WTC11 (cell line): Measurements from ENCODE around the gene RIN1. TPM values are rescaled to one million over a fixed set of nuclear protein-coding genes. Genes with fewer than 3 reads are reported as not detected.
"Not testable (repeated sequence)": the region's sequence is repeated elsewhere in the genome, so short reads cannot be mapped to it uniquely, and the experiment has no call there.

Experiments
- ATAC-seq: fragments of 200-7000 bp; cut with Tn5 transposase; 2 replicates; pipeline ENCODE4 v1.10.0; 2021; ENCODE audit warnings: mild to moderate bottlenecking, moderate library complexity
- CTCF ChIA-PET: fragments of 300-600 bp; sonication (Branson Sonifier 250); formaldehyde crosslinking; loops from one replicate; lab custom pipeline; 2021; ENCODE audit warnings: antibody characterized with exemption; lab: Charles Lee
- POLR2A ChIA-PET: fragments of 350-600 bp; sonication (Branson Sonifier 250); formaldehyde crosslinking; loops from one replicate; lab custom pipeline; 2021; ENCODE audit warnings: antibody characterized with exemption; lab: Charles Lee
- DNase-seq: peaks from one replicate; pipeline ENCODE4 v3.0.0; 2021; ENCODE audit warnings: low spot score
- H3K27ac Mint-ChIP-seq: 2 replicates; pipeline ENCODE4 v1.8.0; 2021; ENCODE audit warnings: mixed read lengths
- H3K27me3 Mint-ChIP-seq: 2 replicates; pipeline ENCODE4 v1.8.0; 2021; ENCODE audit warnings: low read depth, mild to moderate bottlenecking, moderate library complexity, mixed read lengths
- H3K36me3 Mint-ChIP-seq: 2 replicates; pipeline ENCODE4 v1.8.0; 2021; ENCODE audit warnings: mixed read lengths
- H3K4me1 Mint-ChIP-seq: 2 replicates; pipeline ENCODE4 v1.8.0; 2022; ENCODE audit warnings: mixed read lengths
- H3K4me3 Mint-ChIP-seq: 2 replicates; pipeline ENCODE4 v1.8.0; 2021; ENCODE audit warnings: mild to moderate bottlenecking, moderate library complexity, mixed read lengths
- H3K9me3 Mint-ChIP-seq: 2 replicates; pipeline ENCODE4 v1.8.0; 2021; ENCODE audit warnings: mixed read lengths
- CREB1 ChIP-seq: sonication (generic); formaldehyde crosslinking; IDR thresholded peaks from 2 replicates; pipeline ENCODE4 v1.8.0; 2023; ENCODE audit warnings: mild to moderate bottlenecking, missing genetic modification reagents
- E2F5 ChIP-seq: sonication (generic); formaldehyde crosslinking; IDR thresholded peaks from 2 replicates; pipeline ENCODE4 v1.8.1; 2022; ENCODE audit warnings: mild to moderate bottlenecking, moderate library complexity, missing genetic modification reagents
- ELF4 ChIP-seq: sonication (generic); formaldehyde crosslinking; IDR thresholded peaks from 2 replicates; pipeline ENCODE4 v1.8.1; 2022; ENCODE audit warnings: low read depth, mild to moderate bottlenecking, moderate library complexity, missing genetic modification reagents
- ERG ChIP-seq: fragments of 250-450 bp; sonication (Bioruptor Pico); IDR thresholded peaks from 2 replicates; pipeline ENCODE4 v1.8.0; 2021; ENCODE audit warnings: mild to moderate bottlenecking
- HMGA2 ChIP-seq: fragments of 250-450 bp; sonication (Bioruptor Pico); IDR thresholded peaks from 2 replicates; pipeline ENCODE4 v1.4.0; 2021; ENCODE audit warnings: mild to moderate bottlenecking, moderate library complexity
- NFYB ChIP-seq: sonication (generic); formaldehyde crosslinking; conservative IDR thresholded peaks from 2 replicates; pipeline ENCODE4 v1.8.0; 2022; ENCODE audit warnings: low read depth, missing genetic modification reagents
- NR3C1 ChIP-seq: sonication (generic); formaldehyde crosslinking; conservative IDR thresholded peaks from 2 replicates; pipeline ENCODE4 v1.8.1; 2023; ENCODE audit warnings: low read depth, mild to moderate bottlenecking, missing genetic modification reagents
- PREB ChIP-seq: sonication (generic); formaldehyde crosslinking; IDR thresholded peaks from 2 replicates; pipeline ENCODE4 v1.8.1; 2022; ENCODE audit warnings: mild to moderate bottlenecking, missing genetic modification reagents, moderate library complexity, borderline replicate concordance
- SMAD3 ChIP-seq: sonication (generic); formaldehyde crosslinking; IDR thresholded peaks from 2 replicates; pipeline ENCODE4 v1.8.0; 2022; ENCODE audit warnings: missing genetic modification reagents, mild to moderate bottlenecking, borderline replicate concordance
- SP1 ChIP-seq: sonication (generic); formaldehyde crosslinking; conservative IDR thresholded peaks from 2 replicates; pipeline ENCODE4 v1.8.1; 2022; ENCODE audit warnings: missing genetic modification reagents
- ZNF121 ChIP-seq: sonication (generic); formaldehyde crosslinking; IDR thresholded peaks from 2 replicates; pipeline ENCODE4 v1.8.0; 2023; ENCODE audit warnings: missing genetic modification reagents
- ZNF425 ChIP-seq: fragments of 250-450 bp; sonication (Bioruptor Pico); conservative IDR thresholded peaks from 2 replicates; pipeline ENCODE4 v1.9.0; 2021; ENCODE audit warnings: mild to moderate bottlenecking
- ZNF532 ChIP-seq: fragments of 250-450 bp; sonication (Bioruptor Pico); IDR thresholded peaks from 2 replicates; pipeline ENCODE4 v1.9.0; 2021; ENCODE audit warnings: mild to moderate bottlenecking, borderline replicate concordance
- ZNF671 ChIP-seq: fragments of 250-450 bp; sonication (Bioruptor Pico); IDR thresholded peaks from 2 replicates; pipeline ENCODE4 v1.8.0; 2021; ENCODE audit warnings: mild to moderate bottlenecking
- total RNA-seq: library from RNA; stranded (reverse); gene quantifications from 3 replicates; pipeline ENCODE4 v1.2.3, GENCODE V29; 2021

Gene RIN1
- total RNA-seq, 1 experiment from 2014 or later = 5.0 TPM

GRCh38 chr11:66359662-66360087, 23.4 kb upstream of the RIN1 start:
- ATAC-seq (peak; percentile 54), DNase-seq (no peak)
- H3K27me3 Mint-ChIP-seq = no peaks in the 10 kb centered on the region
- H3K4me3 Mint-ChIP-seq = no peak overlapping the region
- peaks cover 12% of the 10 kb centered on the region for H3K36me3 Mint-ChIP-seq
- peak overlapping the region; percentile 17; the same call in 1 of the 2 replicates for H3K27ac Mint-ChIP-seq
- peak; percentile 51; the same call in 1 of the 2 replicates for TF ChIP-seq NFYB (CRISPR knock-in tag)
- TF ChIP-seq ZNF671 (CRISPR knock-in tag) = peak; percentile 66; the same call in 1 of the 2 replicates
- no peak for TF ChIP-seq PREB
- ChIA-PET CTCF (interaction anchor here (1.0 to 1.8 kb wide), 4 partner anchors 11 to 48 kb away, joined by 4 to 12 read pairs (median 5); partner anchors contain the start of genes B4GAT1 and SLC29A2), POLR2A (interaction anchor here (0.7 to 1.0 kb wide), 2 partner anchors 15 to 70 kb away, joined by 3 to 7 read pairs; partner anchors contain the start of gene BRMS1)
- no peaks in the 10 kb centered on the region for H3K9me3 Mint-ChIP-seq
- H3K4me1 Mint-ChIP-seq = peaks cover 5% of the 10 kb centered on the region

GRCh38 chr11:66350560-66351235, 14.5 kb upstream of the RIN1 start:
- ATAC-seq, POLR2A ChIA-PET, H3K9me3 Mint-ChIP-seq, H3K27me3 Mint-ChIP-seq, H3K4me3 Mint-ChIP-seq, H3K27ac Mint-ChIP-seq, DNase-seq: not testable (repeated sequence)
- Mint-ChIP-seq H3K36me3 (peaks cover 17% of the 10 kb centered on the region), H3K4me1 (peaks cover 12% of the 10 kb centered on the region)
- CTCF ChIA-PET = interaction anchor here (0.7 to 0.9 kb wide), 2 partner anchors 35 to 329 kb away, joined by 3 to 5 read pairs; no protein-coding TSS in a partner anchor

GRCh38 chr11:66349084-66349386, 12.8 kb upstream of the RIN1 start:
- peaks cover 24% of the 10 kb centered on the region for H3K4me1 Mint-ChIP-seq
- no peak for ATAC-seq
- no peaks in the 10 kb centered on the region for H3K9me3 Mint-ChIP-seq
- ChIA-PET POLR2A (interaction anchor here (0.7 kb wide), 1 partner anchor 69 kb away, joined by 14 read pairs; no protein-coding TSS in a partner anchor), CTCF (interaction anchor here (0.7 to 3.2 kb wide), 4 partner anchors 15 to 748 kb away, joined by 3 to 35 read pairs (median 14); no protein-coding TSS in a partner anchor)
- no peak overlapping the region for H3K27ac Mint-ChIP-seq
- DNase-seq = no peak
- peaks cover 6% of the 10 kb centered on the region; the same call in 1 of the 2 replicates for H3K27me3 Mint-ChIP-seq
- H3K36me3 Mint-ChIP-seq = peaks cover 10% of the 10 kb centered on the region
- H3K4me3 Mint-ChIP-seq = peak overlapping the region; percentile 90
- no peak for TF ChIP-seq HMGA2 (CRISPR knock-in tag)
- no peak for TF ChIP-seq ELF4 (CRISPR knock-in tag)
- TF ChIP-seq SMAD3 (CRISPR knock-in tag) = no peak
- no peak for TF ChIP-seq ERG (CRISPR knock-in tag)
- TF ChIP-seq CREB1 (CRISPR knock-in tag) = no peak
- TF ChIP-seq E2F5 (CRISPR knock-in tag) = no peak

- peak; percentile 71 for ATAC-seq
- Mint-ChIP-seq H3K27me3 (peaks cover 6% of the 10 kb centered on the region; the same call in 1 of the 2 replicates), H3K4me1 (peaks cover 26% of the 10 kb centered on the region), H3K4me3 (peak within 1 kb of the TSS; percentile 96), H3K36me3 (peaks cover 6% of the 10 kb centered on the region; the same call in 1 of the 2 replicates), H3K27ac (peak within 1 kb of the TSS; percentile 93), H3K9me3 (no peaks in the 10 kb centered on the region)
- CTCF ChIA-PET = interaction anchor here (0.6 to 3.2 kb wide), 10 partner anchors 11 to 459 kb away, joined by 3 to 35 read pairs (median 4); partner anchors contain the start of genes CD248, FIBP, MRPL11 and RIN1
- peak; percentile 81 for DNase-seq
- POLR2A ChIA-PET = interaction anchor here (0.6 to 1.3 kb wide), 6 partner anchors 13 to 499 kb away, joined by 3 to 6 read pairs (median 3); partner anchors contain the start of gene YIF1A
- TF ChIP-seq ZNF532 (CRISPR knock-in tag) = no peak
- TF ChIP-seq ZNF425 = no peak
- 0 out of 2 replicates have a peak, but pooled peaks have one; percentile 27 for TF ChIP-seq SP1 (CRISPR knock-in tag)
- no peak for TF ChIP-seq ZNF121 (CRISPR knock-in tag)
- TF ChIP-seq NR3C1 = no peak
These were observed 11.4 kb upstream of the RIN1 start, which contains the start of gene B4GAT1 for GRCh38 chr11:66347425-66348276. Gene B4GAT1 (minus strand): TSS chr11:66347629. CDS start chr11:66347545, 84 bp downstream.
